ENCODE measurements around the gene SSH2. TPM values are rescaled to one million over a fixed set of nuclear protein-coding genes. Genes with fewer than 3 reads are reported as not detected.

The SSH2 gene
- total and polyA plus RNA-seq, 9 of the 15 experiments (the other 6 are each of a cell fraction or from before 2014, with no cell fraction given): 3.9 to 16.1 (median 10.2) TPM

GRCh38 chr17:29906969-29907368 is 23.1 kb downstream of the SSH2 start:
- H3K9me1 ChIP-seq (ENCODE audit: control insufficient read depth, insufficient read depth, low read length): no peaks in the 10 kb centered on the region
- H4K20me1 ChIP-seq (replicated peaks; ENCODE audit: control insufficient read depth, insufficient read depth, low read length): no peaks in the 10 kb centered on the region
- 0 out of 3 replicates have a peak, but pooled peaks cover 5% of the 10 kb centered on the region for H3K79me2 ChIP-seq (ENCODE audit: control insufficient read depth, insufficient read depth, low read length)
- DNase-seq (ENCODE audit: extremely low read depth in 1 of 4, low spot score in 3 of 4) (no peak), ATAC-seq (no peak), FAIRE-seq (no peak)
- H3K4me1 ChIP-seq (replicated peaks in 1 of 2; ENCODE audit: control insufficient read depth in 2 of 2, insufficient read depth in 2 of 2, low read length in 2 of 2): no peaks in the 10 kb centered on the region
- H3K27ac ChIP-seq (ENCODE audit: extremely low read depth, low read depth, low read length): no peak overlapping the region
- no peak overlapping the region for H3K9ac ChIP-seq (ENCODE audit: insufficient read depth in 1 of 2, low read depth in 2 of 2, low read length in 2 of 2)
- H3K36me3 ChIP-seq (ENCODE audit: control insufficient read depth, insufficient read depth, low read length): no peaks in the 10 kb centered on the region
- in situ Hi-C loops (cut with MboI) (no loop called here), intact Hi-C loops (cut with micrococcal nuclease) (no loop called here)
- POLR2A ChIA-PET: interaction anchor here (0.8 kb wide), 1 partner anchor 975 kb away, joined by 4 read pairs; no protein-coding TSS in a partner anchor
- no peak overlapping the region for H2AFZ ChIP-seq (ENCODE audit: low read depth, low read length)
- CTCF ChIA-PET (ENCODE audit: low intra/inter-chr PET ratio): interaction anchor here (0.6 kb wide), 1 partner anchor 86 kb away, joined by 6 read pairs; no protein-coding TSS in a partner anchor
- no peaks in the 10 kb centered on the region for H3K27me3 ChIP-seq (ENCODE audit: control insufficient read depth in 2 of 2, insufficient read depth in 2 of 2, low read length in 2 of 2)
- WGBS (ENCODE audit: insufficient coverage, low coverage, missing lambda C conversion rate): 38% methylated on average over 2 of the region's 2 CpGs
- no peaks in the 10 kb centered on the region; the same call in 1 of the 2 replicates for H3K9me3 ChIP-seq (replicated peaks; ENCODE audit: control insufficient read depth, insufficient read depth, low read depth, low read length)
- H3K4me3 ChIP-seq: no peak overlapping the region
- BruUV-seq (replicated peaks): no TSS peak
- no peak overlapping the region for H3K4me2 ChIP-seq (ENCODE audit: insufficient read depth, low read length)
- no peak for TF ChIP-seq ZFX (CRISPR knock-in tag; IDR thresholded peaks at IDR 0.05)
- no peak for TF ChIP-seq HOMEZ (CRISPR knock-in tag; IDR thresholded peaks at IDR 0.05)
- no peak for TF ChIP-seq RHOXF2B (CRISPR knock-in tag; conservative IDR thresholded peaks at IDR 0.05)
- 0 out of 2 replicates have a peak, but pooled peaks have one; percentile 19 for TF ChIP-seq ZNF507 (tag; conservative IDR thresholded peaks at IDR 0.05)
- TF ChIP-seq RNF2 (IDR thresholded peaks at IDR 0.05): no peak
- no peak for TF ChIP-seq FOS (IDR thresholded peaks at IDR 0.05; ENCODE audit: extremely low read depth, insufficient read length)
- TF ChIP-seq GTF2B (IDR thresholded peaks at IDR 0.05; ENCODE audit: extremely low read depth, insufficient read length): no peak
- TF ChIP-seq ZNF347 (CRISPR knock-in tag; IDR thresholded peaks at IDR 0.05; ENCODE audit: low read depth): no peak
- TF ChIP-seq CTCFL (IDR thresholded peaks at IDR 0.05; ENCODE audit: borderline replicate concordance, insufficient read depth, low read depth, low read length, poor library complexity, severe bottlenecking): no peak
- no peak for TF ChIP-seq TBL1XR1 (IDR thresholded peaks at IDR 0.05; ENCODE audit: low read length in 2 of 2)
- 0 out of 2 replicates have a peak, but pooled peaks have one; percentile 42 for TF ChIP-seq BCOR (IDR thresholded peaks at IDR 0.05)
- no peak for TF ChIP-seq ZNF695 (CRISPR knock-in tag; IDR thresholded peaks at IDR 0.05)
- TF ChIP-seq ATF4 (CRISPR knock-in tag; IDR thresholded peaks at IDR 0.05): no peak
- TF ChIP-seq SMAD1 (IDR thresholded peaks at IDR 0.05; ENCODE audit: low read depth, low read length, partially characterized antibody): no peak
- peak; percentile 80 for TF ChIP-seq ZNF146 (CRISPR knock-in tag; IDR thresholded peaks at IDR 0.05; ENCODE audit: unreplicated experiment)
- TF ChIP-seq U2AF2 (optimal IDR thresholded peaks at IDR 0.05; ENCODE audit: low read depth, low read length): no peak
- TF ChIP-seq KAT7 (CRISPR knock-in tag; IDR thresholded peaks at IDR 0.05; ENCODE audit: borderline replicate concordance): no peak
- no peak for TF ChIP-seq EZH2 (IDR thresholded peaks at IDR 0.05; ENCODE audit: borderline replicate concordance, low read depth, low read length)
- TF ChIP-seq TGIF2 (CRISPR knock-in tag; IDR thresholded peaks at IDR 0.05): no peak
- no peak for TF ChIP-seq ZNF224 (CRISPR knock-in tag; IDR thresholded peaks at IDR 0.05)
